Suppressor macrophage treated with lipopolysaccharide for 1 hour (primary cell): ENCODE results near the gene SLC38A7.
A peak's percentile ranks its signal among the peaks of the same experiment; 100 is the strongest.

Experiments
- DNase-seq, 3 donors: peaks; one replicate each; pipeline ENCODE4 v3.0.0-alpha.2; 2020 to 2022

The SLC38A7 gene

GRCh38 chr16:58634265-58634802 is 50.2 kb downstream of the SLC38A7 start:
- no peak for DNase-seq

- DNase-seq: peak; percentile 98 to 99 (median 98)
These were observed 54.6 kb downstream of the SLC38A7 start, which contains the start of gene CNOT1 for GRCh38 chr16:58629733-58630640. CNOT1 (minus strand) TSS chr16:58629826; CDS start chr16:58599337, 30,489 bp downstream.

- DNase-seq: peak; percentile 70 to 82 (median 79)
These were observed 55.5 kb downstream of the SLC38A7 start for GRCh38 chr16:58628845-58629732.

GRCh38 chr16:58624209-58624608 is 60.4 kb downstream of the SLC38A7 start:
- peak; percentile 12 to 33 (median 26) for DNase-seq

DNA sequence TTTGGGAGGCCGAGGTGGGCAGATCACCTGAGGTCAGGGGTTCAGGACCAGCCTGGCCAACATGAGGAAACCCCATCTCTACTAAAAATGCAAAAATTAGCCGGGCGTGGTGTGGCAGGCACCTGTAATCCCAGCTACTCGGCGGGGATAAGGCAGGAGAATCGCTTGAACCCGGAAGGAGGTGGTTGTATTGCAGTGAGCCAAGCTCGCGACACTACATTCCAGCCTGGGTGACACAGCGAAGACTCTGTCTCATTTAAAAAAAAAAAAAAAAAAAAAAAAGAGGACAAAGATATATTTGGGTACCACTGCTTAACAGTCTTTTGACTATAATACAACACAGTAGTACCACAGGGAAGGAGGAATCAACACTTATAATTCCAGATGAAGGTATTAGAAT is 64.2 kb downstream of the SLC38A7 start:
- no peak for DNase-seq

DNA sequence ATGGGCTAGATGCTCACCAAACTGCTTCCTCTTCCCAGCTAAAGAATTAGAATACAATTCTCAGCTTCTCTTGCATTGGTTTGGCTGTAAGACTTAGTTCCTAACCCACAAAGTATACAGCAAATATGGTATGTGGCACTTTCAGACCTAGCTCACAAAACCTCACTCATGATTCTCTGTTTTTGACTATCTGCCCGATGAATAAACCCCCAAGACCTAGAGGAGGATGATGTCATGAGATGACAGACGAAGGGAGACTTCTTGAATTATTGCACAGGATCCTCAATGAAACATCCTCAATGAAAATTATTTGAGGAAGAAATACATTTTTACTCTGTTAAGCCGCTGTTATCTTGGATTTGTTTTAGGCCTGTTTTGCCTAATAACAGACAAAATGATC is 69.3 kb downstream of the SLC38A7 start:
- DNase-seq: peak in 1 of 3 donors; percentile 25
